GM21390 (cell line): ENCODE measurements around the gene LEF1.

Source experiments
- ATAC-seq: cut with Tn5 transposase; IDR thresholded peaks from one replicate; pipeline ENCODE4 v1.9.1; 2021; ENCODE audit not compliant: unreplicated experiment

The LEF1 gene

GRCh38 chr4:108152980-108153379 is 15.8 kb downstream of the LEF1 start:
- no peak for ATAC-seq

- ATAC-seq, result no peak
These were observed 18.9 kb downstream of the LEF1 start for GRCh38 chr4:108149588-108150380.

GRCh38 chr4:108148316-108148715 is 20.4 kb downstream of the LEF1 start:
- no peak for ATAC-seq

- no peak for ATAC-seq
These were observed 21.9 kb downstream of the LEF1 start for GRCh38 chr4:108146819-108147218.

- ATAC-seq, result no peak
These were observed 22.4 kb downstream of the LEF1 start for GRCh38 chr4:108146336-108146735.

GRCh38 chr4:108144451-108144850 is 24.3 kb downstream of the LEF1 start:
- ATAC-seq, result no peak

GRCh38 chr4:108143515-108143914 is 25.2 kb downstream of the LEF1 start:
- no peak for ATAC-seq

GRCh38 chr4:108142870-108143269 is 25.9 kb downstream of the LEF1 start:
- no peak for ATAC-seq

- no peak for ATAC-seq
These were observed 27.4 kb downstream of the LEF1 start for GRCh38 chr4:108141213-108141950.

- ATAC-seq, result no peak
These were observed 28.4 kb downstream of the LEF1 start for GRCh38 chr4:108140328-108140727.

- no peak for ATAC-seq
These were observed 29.6 kb downstream of the LEF1 start for GRCh38 chr4:108139089-108139488.

- no peak for ATAC-seq
These were observed 33.1 kb downstream of the LEF1 start for GRCh38 chr4:108135549-108136209.

- no peak for ATAC-seq
These were observed 37.8 kb downstream of the LEF1 start for GRCh38 chr4:108130955-108131354.

GRCh38 chr4:108129196-108129595 is 39.5 kb downstream of the LEF1 start:
- ATAC-seq, result no peak

GRCh38 chr4:108126806-108127205 is 41.9 kb downstream of the LEF1 start:
- no peak for ATAC-seq

- no peak for ATAC-seq
These were observed 47.9 kb downstream of the LEF1 start for GRCh38 chr4:108120789-108121188.

- peak; percentile 8 for ATAC-seq
These were observed 49.4 kb downstream of the LEF1 start for GRCh38 chr4:108119199-108119800.

- peak; percentile 91 for ATAC-seq
These were observed 50.2 kb downstream of the LEF1 start for GRCh38 chr4:108118505-108118904.

- ATAC-seq, result no peak
These were observed 51.1 kb downstream of the LEF1 start for GRCh38 chr4:108117418-108118182.

- ATAC-seq, result no peak
These were observed 52.1 kb downstream of the LEF1 start for GRCh38 chr4:108116423-108117168.
